ENCODE results near the gene EXOC2.

DNA sequence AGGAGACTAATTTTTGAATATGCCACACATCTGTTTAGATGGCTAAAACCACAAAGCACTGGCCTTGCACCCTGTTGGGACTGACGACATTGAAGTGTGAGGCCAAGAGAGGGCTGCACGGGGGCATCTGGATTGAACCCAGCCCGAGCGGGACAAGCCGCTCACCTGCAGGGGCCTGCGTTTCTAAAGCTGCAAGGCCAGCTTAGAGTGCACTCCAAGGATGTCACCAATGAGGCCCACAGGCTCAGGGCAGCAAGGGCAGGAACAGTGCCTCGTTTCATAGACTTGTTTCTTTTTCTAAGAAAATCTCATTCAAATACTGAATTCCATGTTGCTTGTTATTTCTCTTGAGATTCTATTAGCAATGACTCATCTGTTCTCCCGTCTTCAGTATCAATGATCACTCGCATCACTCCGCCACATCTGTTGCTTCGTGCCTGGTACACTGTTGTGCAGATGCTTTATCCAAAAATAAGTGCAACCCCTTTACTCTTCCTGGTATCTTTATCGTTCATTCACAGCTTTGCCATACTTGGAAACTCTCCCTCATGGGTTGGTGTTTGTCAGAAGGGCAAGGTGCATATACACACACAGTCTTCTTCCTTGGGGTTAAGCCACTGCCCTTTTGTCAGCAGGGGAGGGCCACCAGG lies 181.3 kb downstream of the EXOC2 start:
- TF ChIP-seq, protein P1, sequence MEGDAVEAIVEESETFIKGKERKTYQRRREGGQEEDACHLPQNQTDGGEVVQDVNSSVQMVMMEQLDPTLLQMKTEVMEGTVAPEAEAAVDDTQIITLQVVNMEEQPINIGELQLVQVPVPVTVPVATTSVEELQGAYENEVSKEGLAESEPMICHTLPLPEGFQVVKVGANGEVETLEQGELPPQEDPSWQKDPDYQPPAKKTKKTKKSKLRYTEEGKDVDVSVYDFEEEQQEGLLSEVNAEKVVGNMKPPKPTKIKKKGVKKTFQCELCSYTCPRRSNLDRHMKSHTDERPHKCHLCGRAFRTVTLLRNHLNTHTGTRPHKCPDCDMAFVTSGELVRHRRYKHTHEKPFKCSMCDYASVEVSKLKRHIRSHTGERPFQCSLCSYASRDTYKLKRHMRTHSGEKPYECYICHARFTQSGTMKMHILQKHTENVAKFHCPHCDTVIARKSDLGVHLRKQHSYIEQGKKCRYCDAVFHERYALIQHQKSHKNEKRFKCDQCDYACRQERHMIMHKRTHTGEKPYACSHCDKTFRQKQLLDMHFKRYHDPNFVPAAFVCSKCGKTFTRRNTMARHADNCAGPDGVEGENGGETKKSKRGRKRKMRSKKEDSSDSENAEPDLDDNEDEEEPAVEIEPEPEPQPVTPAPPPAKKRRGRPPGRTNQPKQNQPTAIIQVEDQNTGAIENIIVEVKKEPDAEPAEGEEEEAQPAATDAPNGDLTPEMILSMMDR (optimal IDR thresholded peaks at IDR 0.05 in 1 of 3, IDR thresholded peaks at IDR 0.05 in 1 of 3, conservative IDR thresholded peaks at IDR 0.05 in 1 of 3; ENCODE audit: extremely low read depth in 1 of 3, insufficient read depth in 2 of 3, low read length in 3 of 3) = no peak
- TF ChIP-seq EZH2 (IDR thresholded peaks at IDR 0.05; ENCODE audit: low read length) = no peak

Data from keratinocyte (primary cell).